ENCODE data around the gene SSUH2.

Gene SSUH2

DNA sequence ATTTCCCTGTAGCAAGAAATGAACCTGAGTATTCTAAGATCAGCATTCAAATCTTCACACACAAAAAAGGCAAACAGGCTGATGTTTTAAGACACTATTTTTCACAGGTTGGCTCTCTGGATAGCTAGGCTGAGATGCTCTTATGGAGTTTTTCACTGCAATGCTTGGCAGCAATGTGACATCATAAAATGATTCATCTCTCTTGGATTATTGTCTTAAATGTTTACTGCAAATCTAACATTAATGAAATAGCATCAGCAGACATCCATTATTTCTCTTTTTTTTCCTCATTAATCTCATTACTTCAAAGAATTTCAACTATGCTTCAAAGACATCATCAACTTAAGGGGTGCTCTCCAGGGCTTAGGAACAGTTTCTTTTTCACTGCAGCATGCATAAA is 23.6 kb upstream of the SSUH2 start:
- H4K91ac ChIP-seq (ENCODE audit: low read length) = no peak overlapping the region
- H2BK12ac ChIP-seq (ENCODE audit: low read length in 2 of 2) = no peak overlapping the region
- H3K9me3 ChIP-seq (ENCODE audit: control insufficient read depth, low read length) = no peaks in the 10 kb centered on the region
- H3K23ac ChIP-seq (ENCODE audit: low read length in 2 of 2) = no peak overlapping the region
- H4K8ac ChIP-seq (ENCODE audit: low read length) = no peak overlapping the region
- no peak overlapping the region for H2AFZ ChIP-seq (ENCODE audit: low read depth, low read length)
- no peak overlapping the region for H2BK120ac ChIP-seq (ENCODE audit: low read depth, low read length)
- H3K4me3 ChIP-seq (ENCODE audit: insufficient read depth in 1 of 2, low read depth in 1 of 2, low read length in 2 of 2) = no peak overlapping the region
- H3K4me2 ChIP-seq (ENCODE audit: low read length, poor library complexity, severe bottlenecking) = no peak overlapping the region
- no peak overlapping the region for H2BK5ac ChIP-seq (ENCODE audit: low read depth, low read length, poor library complexity, severe bottlenecking)
- no peak overlapping the region for H3K4ac ChIP-seq (ENCODE audit: low read depth in 1 of 2, low read length in 2 of 2)
- H2AK5ac ChIP-seq (ENCODE audit: low read length, severe bottlenecking) = no peak overlapping the region
- H2BK15ac ChIP-seq (ENCODE audit: low read depth, poor library complexity, severe bottlenecking) = no peak overlapping the region
- DNase-seq = no peak
- H3K36me3 ChIP-seq (ENCODE audit: control insufficient read depth in 1 of 2, insufficient read depth in 2 of 2, low read depth in 1 of 2, low read length in 2 of 2) = no peaks in the 10 kb centered on the region
- no peak overlapping the region for H3K18ac ChIP-seq (ENCODE audit: low read depth in 1 of 2, low read length in 2 of 2)
- no peak overlapping the region for H3K14ac ChIP-seq (ENCODE audit: low read length in 2 of 2)
- no peaks in the 10 kb centered on the region for H3K79me1 ChIP-seq (replicated peaks; ENCODE audit: low read length, poor library complexity, severe bottlenecking)
- no peak overlapping the region for H3K9ac ChIP-seq (ENCODE audit: low read length)
- H3K27me3 ChIP-seq (ENCODE audit: control insufficient read depth in 1 of 2, insufficient read depth in 1 of 2, low read length in 2 of 2) = peaks cover 5 to 36% of the 10 kb centered on the region in 2 experiments
- H3K27ac ChIP-seq (ENCODE audit: low read length, poor library complexity, severe bottlenecking) = no peak overlapping the region
- no peaks in the 10 kb centered on the region for H3K4me1 ChIP-seq (ENCODE audit: control insufficient read depth, insufficient read depth, low read depth, low read length)

DNA sequence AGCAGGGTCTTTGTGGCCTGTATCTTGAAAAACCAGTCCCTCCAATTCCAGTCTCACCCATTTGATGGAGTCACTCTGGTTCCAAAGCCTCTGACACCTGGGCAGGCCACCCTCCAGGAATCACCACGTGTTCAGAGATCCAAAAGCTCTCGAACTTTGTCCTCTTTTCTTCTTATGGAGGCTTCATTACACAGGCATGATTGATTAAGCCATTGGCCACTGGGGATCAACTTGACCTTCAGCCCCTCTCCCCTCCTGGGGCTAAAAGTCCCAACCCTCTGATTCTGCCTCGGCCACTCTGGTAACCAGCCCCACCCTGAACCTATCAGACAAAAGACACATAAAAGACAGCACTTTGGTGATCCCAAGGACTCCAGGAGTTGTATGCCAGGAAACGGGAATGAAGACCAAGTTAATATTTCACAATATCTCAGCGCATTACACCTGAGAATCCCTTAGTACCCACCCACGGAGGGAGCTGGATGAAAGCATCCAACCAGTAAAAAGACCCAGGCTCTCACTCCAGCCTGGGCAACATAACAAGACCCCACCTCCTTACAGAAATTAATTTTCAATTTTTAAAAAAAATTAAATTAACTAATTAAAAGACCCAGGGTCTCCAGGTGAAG is 23.0 kb upstream of the SSUH2 start:
- no peaks in the 10 kb centered on the region for H3K4me1 ChIP-seq (ENCODE audit: control insufficient read depth, insufficient read depth, low read depth, low read length)
- no peak overlapping the region for H2AFZ ChIP-seq (ENCODE audit: low read depth, low read length)
- no peak overlapping the region for H3K4ac ChIP-seq (ENCODE audit: low read depth in 1 of 2, low read length in 2 of 2)
- no peak overlapping the region for H2BK5ac ChIP-seq (ENCODE audit: low read depth, low read length, poor library complexity, severe bottlenecking)
- no peaks in the 10 kb centered on the region for H3K79me1 ChIP-seq (replicated peaks; ENCODE audit: low read length, poor library complexity, severe bottlenecking)
- no peaks in the 10 kb centered on the region for H3K9me3 ChIP-seq (ENCODE audit: control insufficient read depth, low read length)
- H3K27ac ChIP-seq (ENCODE audit: low read length, poor library complexity, severe bottlenecking) = no peak overlapping the region
- no peak for DNase-seq
- H2BK12ac ChIP-seq (ENCODE audit: low read length in 2 of 2) = no peak overlapping the region
- no peak overlapping the region for H3K9ac ChIP-seq (ENCODE audit: low read length)
- no peak overlapping the region for H4K91ac ChIP-seq (ENCODE audit: low read length)
- no peak overlapping the region for H3K4me3 ChIP-seq (ENCODE audit: insufficient read depth in 1 of 2, low read depth in 1 of 2, low read length in 2 of 2)
- no peak overlapping the region for H3K23ac ChIP-seq (ENCODE audit: low read length in 2 of 2)
- H3K36me3 ChIP-seq (ENCODE audit: control insufficient read depth in 1 of 2, insufficient read depth in 2 of 2, low read depth in 1 of 2, low read length in 2 of 2) = no peaks in the 10 kb centered on the region
- H2BK120ac ChIP-seq (ENCODE audit: low read depth, low read length) = no peak overlapping the region
- H3K14ac ChIP-seq (ENCODE audit: low read length in 2 of 2) = no peak overlapping the region
- 87% methylated on average over 6 of the region's 6 CpGs for WGBS
- H3K4me2 ChIP-seq (ENCODE audit: low read length, poor library complexity, severe bottlenecking) = no peak overlapping the region
- no peak overlapping the region for H4K8ac ChIP-seq (ENCODE audit: low read length)
- no peak overlapping the region for H3K18ac ChIP-seq (ENCODE audit: low read depth in 1 of 2, low read length in 2 of 2)
- H2AK5ac ChIP-seq (ENCODE audit: low read length, severe bottlenecking) = no peak overlapping the region
- no peak overlapping the region for H2BK15ac ChIP-seq (ENCODE audit: low read depth, poor library complexity, severe bottlenecking)
- peaks cover 5 to 42% of the 10 kb centered on the region in 2 experiments for H3K27me3 ChIP-seq (ENCODE audit: control insufficient read depth in 1 of 2, insufficient read depth in 1 of 2, low read length in 2 of 2)

DNA sequence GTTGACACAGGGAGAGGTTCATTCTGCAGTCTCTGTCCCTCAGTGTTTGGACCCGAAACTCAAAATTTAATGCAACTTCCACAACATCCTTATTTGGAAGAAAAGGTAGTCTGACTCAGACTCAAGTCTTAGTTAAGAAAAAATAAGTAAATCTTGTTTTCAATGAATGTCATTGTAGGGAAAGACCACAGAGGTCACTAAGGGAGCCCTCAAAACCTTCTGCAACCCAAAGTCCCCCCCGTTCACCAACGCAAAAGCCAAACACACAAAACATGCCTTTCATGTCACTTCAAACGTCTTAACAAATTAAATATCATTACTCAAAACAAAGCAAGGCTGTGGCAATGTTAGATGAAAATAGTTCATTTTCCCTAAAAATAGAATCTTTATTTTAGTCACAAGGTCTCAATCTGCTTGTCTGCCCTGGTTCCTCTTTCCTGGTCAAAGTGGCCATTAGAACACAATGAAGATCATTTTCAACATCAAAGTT is 20.9 kb upstream of the SSUH2 start:
- H3K18ac ChIP-seq (ENCODE audit: low read depth in 1 of 2, low read length in 2 of 2) = no peak overlapping the region
- H3K4me1 ChIP-seq (ENCODE audit: control insufficient read depth, insufficient read depth, low read depth, low read length) = peaks cover 3% of the 10 kb centered on the region
- H3K79me1 ChIP-seq (replicated peaks; ENCODE audit: low read length, poor library complexity, severe bottlenecking) = no peaks in the 10 kb centered on the region
- H3K27me3 ChIP-seq (ENCODE audit: control insufficient read depth in 1 of 2, insufficient read depth in 1 of 2, low read length in 2 of 2) = peaks cover 5 to 59% of the 10 kb centered on the region in 2 experiments
- H3K23ac ChIP-seq (ENCODE audit: low read length in 2 of 2) = no peak overlapping the region
- no peak overlapping the region for H2AFZ ChIP-seq (ENCODE audit: low read depth, low read length)
- DNase-seq = no peak
- no peak overlapping the region for H4K8ac ChIP-seq (ENCODE audit: low read length)
- H3K4me2 ChIP-seq (ENCODE audit: low read length, poor library complexity, severe bottlenecking) = no peak overlapping the region
- no peak overlapping the region for H4K91ac ChIP-seq (ENCODE audit: low read length)
- H3K14ac ChIP-seq (ENCODE audit: low read length in 2 of 2) = no peak overlapping the region
- no peak overlapping the region for H3K9ac ChIP-seq (ENCODE audit: low read length)
- no peak overlapping the region for H3K4ac ChIP-seq (ENCODE audit: low read depth in 1 of 2, low read length in 2 of 2)
- H2BK120ac ChIP-seq (ENCODE audit: low read depth, low read length) = no peak overlapping the region
- no peaks in the 10 kb centered on the region for H3K9me3 ChIP-seq (ENCODE audit: control insufficient read depth, low read length)
- H2BK12ac ChIP-seq (ENCODE audit: low read length in 2 of 2) = no peak overlapping the region
- no peak overlapping the region for H3K27ac ChIP-seq (ENCODE audit: low read length, poor library complexity, severe bottlenecking)
- H3K36me3 ChIP-seq (ENCODE audit: control insufficient read depth in 1 of 2, insufficient read depth in 2 of 2, low read depth in 1 of 2, low read length in 2 of 2) = no peaks in the 10 kb centered on the region
- no peak overlapping the region for H2BK5ac ChIP-seq (ENCODE audit: low read depth, low read length, poor library complexity, severe bottlenecking)
- H3K4me3 ChIP-seq (ENCODE audit: insufficient read depth in 1 of 2, low read depth in 1 of 2, low read length in 2 of 2) = no peak overlapping the region
- no peak overlapping the region for H2BK15ac ChIP-seq (ENCODE audit: low read depth, poor library complexity, severe bottlenecking)
- WGBS = 90% methylated on average over 2 of the region's 4 CpGs
- no peak overlapping the region for H2AK5ac ChIP-seq (ENCODE audit: low read length, severe bottlenecking)

DNA sequence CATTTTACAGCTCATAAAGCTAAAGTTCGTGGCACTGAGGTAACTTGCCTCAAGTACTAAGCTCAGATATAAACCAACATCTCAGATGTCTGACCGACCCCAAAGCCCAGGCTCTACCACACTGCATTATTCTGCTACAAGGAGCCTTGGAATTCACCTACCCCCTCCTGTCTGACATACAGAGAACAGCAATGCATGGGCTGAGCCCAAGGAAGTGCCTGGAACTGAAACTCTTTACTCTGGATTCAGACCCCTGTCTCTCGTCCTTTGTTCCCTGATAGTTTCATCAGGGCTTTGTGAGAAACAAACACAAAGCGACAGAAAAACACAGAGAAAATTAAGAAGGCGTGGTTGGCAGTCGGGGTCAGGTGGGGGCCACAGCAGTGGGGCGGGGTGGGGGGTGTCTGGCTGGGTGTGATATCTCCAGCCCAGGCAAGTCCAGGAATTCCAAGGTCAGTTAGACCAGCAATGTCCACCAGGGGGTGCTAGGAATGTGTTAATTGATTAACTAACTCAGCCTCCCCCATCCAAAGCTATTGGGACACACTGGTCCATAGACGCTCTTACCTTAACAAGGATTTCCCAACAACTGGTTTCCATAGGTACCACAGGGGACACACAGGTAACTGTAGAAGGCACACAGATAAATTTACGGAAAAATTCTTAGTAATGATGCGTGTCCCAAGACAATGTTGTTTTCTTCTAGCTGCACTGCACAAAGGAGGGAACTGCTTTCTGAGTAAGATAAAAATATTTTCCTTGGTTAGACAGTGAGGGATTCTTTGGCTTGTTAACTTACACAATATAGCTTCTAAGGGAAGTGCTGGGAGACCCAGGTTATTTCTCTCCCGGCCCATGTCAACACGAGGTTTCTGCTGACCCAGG is 18.8 kb upstream of the SSUH2 start:
- 49% methylated on average over 12 of the region's 12 CpGs for WGBS
- no peak overlapping the region for H3K4ac ChIP-seq (ENCODE audit: low read depth in 1 of 2, low read length in 2 of 2)
- H4K8ac ChIP-seq (ENCODE audit: low read length) = no peak overlapping the region
- no peak overlapping the region for H2AK5ac ChIP-seq (ENCODE audit: low read length, severe bottlenecking)
- H3K9me3 ChIP-seq (ENCODE audit: control insufficient read depth, low read length) = no peaks in the 10 kb centered on the region
- peaks cover 6% of the 10 kb centered on the region for H3K4me1 ChIP-seq (ENCODE audit: control insufficient read depth, insufficient read depth, low read depth, low read length)
- no peaks in the 10 kb centered on the region for H3K79me1 ChIP-seq (replicated peaks; ENCODE audit: low read length, poor library complexity, severe bottlenecking)
- H3K23ac ChIP-seq (ENCODE audit: low read length in 2 of 2) = no peak overlapping the region
- no peaks in the 10 kb centered on the region for H3K36me3 ChIP-seq (ENCODE audit: control insufficient read depth in 1 of 2, insufficient read depth in 2 of 2, low read depth in 1 of 2, low read length in 2 of 2)
- peaks cover 5 to 54% of the 10 kb centered on the region in 2 experiments for H3K27me3 ChIP-seq (ENCODE audit: control insufficient read depth in 1 of 2, insufficient read depth in 1 of 2, low read length in 2 of 2)
- H2BK5ac ChIP-seq (ENCODE audit: low read depth, low read length, poor library complexity, severe bottlenecking) = no peak overlapping the region
- no peak overlapping the region for H3K18ac ChIP-seq (ENCODE audit: low read depth in 1 of 2, low read length in 2 of 2)
- H2BK120ac ChIP-seq (ENCODE audit: low read depth, low read length) = no peak overlapping the region
- H2BK15ac ChIP-seq (ENCODE audit: low read depth, poor library complexity, severe bottlenecking) = no peak overlapping the region
- peak overlapping the region in 1 of 2 experiments; percentile 28 for H2BK12ac ChIP-seq (ENCODE audit: low read length in 2 of 2)
- H3K4me2 ChIP-seq (ENCODE audit: low read length, poor library complexity, severe bottlenecking) = no peak overlapping the region
- H3K9ac ChIP-seq (ENCODE audit: low read length) = no peak overlapping the region
- no peak overlapping the region for H3K27ac ChIP-seq (ENCODE audit: low read length, poor library complexity, severe bottlenecking)
- H3K4me3 ChIP-seq (ENCODE audit: insufficient read depth in 1 of 2, low read depth in 1 of 2, low read length in 2 of 2) = no peak overlapping the region
- H3K14ac ChIP-seq (ENCODE audit: low read length in 2 of 2) = no peak overlapping the region
- DNase-seq = peak; percentile 72
- H4K91ac ChIP-seq (ENCODE audit: low read length) = no peak overlapping the region
- H2AFZ ChIP-seq (ENCODE audit: low read depth, low read length) = no peak overlapping the region

Data from mesenchymal stem cell (in vitro differentiated cells and primary cell).